Astrocyte of the spinal cord (primary cell): ENCODE data around the gene ATG2A.
"Not testable (repeated sequence)": the region's sequence is repeated elsewhere in the genome, so short reads cannot be mapped to it uniquely, and the experiment has no call there.

Experiments
- DNase-seq: peaks from one replicate; pipeline ENCODE4 v3.0.0; 2011; ENCODE audit warnings: low read depth, low spot score
- H3K4me3 ChIP-seq: 2 replicates; pipeline ENCODE4 v1.5.1; 2011; ENCODE audit warnings: low read depth, mild to moderate bottlenecking, low read length, moderate library complexity
- CTCF ChIP-seq: IDR thresholded peaks from 2 replicates; pipeline ENCODE4 v1.5.1; 2012; ENCODE audit warnings: low read depth, mild to moderate bottlenecking, low read length, inconsistent platforms
- in situ Hi-C: cut with HindIII; loops from 2 replicates; pipeline ENCODE4 v1.10.0; 2017; ENCODE audit warnings: low sequenced_read_pairs

The ATG2A gene

GRCh38 chr11:64848214-64848825 lies 68.7 kb downstream of the ATG2A start:
- H3K4me3 ChIP-seq = no peak overlapping the region
- no peak for DNase-seq
- TF ChIP-seq CTCF = no peak
- in situ Hi-C loops = loop anchor here (10.0 kb wide), 1 partner anchor 46 kb away; no protein-coding TSS in a partner anchor

GRCh38 chr11:64846998-64847666 lies 69.9 kb downstream of the ATG2A start:
- DNase-seq = peak; percentile 85
- no peak overlapping the region for H3K4me3 ChIP-seq
- peak; percentile 94 for TF ChIP-seq CTCF
- in situ Hi-C loops = loop anchor here (10.0 kb wide), 1 partner anchor 48 kb away; no protein-coding TSS in a partner anchor

- in situ Hi-C loops = loop anchor here (10.0 kb wide), 1 partner anchor 49 kb away; no protein-coding TSS in a partner anchor
- DNase-seq, H3K4me3 ChIP-seq: not testable (repeated sequence)
Measured at GRCh38 chr11:64845776-64846129, 71.3 kb downstream of the ATG2A start.

- in situ Hi-C loops = loop anchor here (10.0 kb wide), 1 partner anchor 50 kb away; no protein-coding TSS in a partner anchor
- no peak for TF ChIP-seq CTCF
- H3K4me3 ChIP-seq = no peak overlapping the region
- no peak for DNase-seq
Measured at GRCh38 chr11:64845129-64845775, 71.8 kb downstream of the ATG2A start.
